SK-N-SH treated with all-trans-retinoic acid at 6 μM for 48 hours (cell line): ENCODE results near the gene SLC12A5.

ENCODE experiments used
- ATAC-seq: fragments of 200-7000 bp; cut with Tn5 transposase; 3 replicates; pipeline ENCODE4 v1.9.1; 2020; ENCODE audit warnings: mild to moderate bottlenecking, moderate library complexity
- ARNTL ChIP-seq: fragments of 450-650 bp; formaldehyde crosslinking; IDR thresholded peaks from 2 replicates; pipeline ENCODE4 v1.5.0; 2020; ENCODE audit warnings: low read depth, mild to moderate bottlenecking, moderate library complexity, borderline replicate concordance
- BACH2 ChIP-seq: fragments of 250-450 bp; sonication (Bioruptor Pico); IDR thresholded peaks from 2 replicates; pipeline ENCODE4 v1.9.0; 2021; ENCODE audit warnings: mild to moderate bottlenecking, borderline replicate concordance
- CSDC2 ChIP-seq: fragments of 250-450 bp; sonication (Bioruptor Pico); IDR thresholded peaks from 2 replicates; pipeline ENCODE4 v1.5.0; 2020; ENCODE audit warnings: mild to moderate bottlenecking, moderate library complexity
- ESRRG ChIP-seq: fragments of 250-450 bp; sonication (Bioruptor Pico); IDR thresholded peaks from 2 replicates; pipeline ENCODE4 v1.6.1; 2021; ENCODE audit warnings: mild to moderate bottlenecking
- GLIS3 ChIP-seq: fragments of 250-450 bp; sonication (Bioruptor Pico); IDR thresholded peaks from 2 replicates; pipeline ENCODE4 v1.5.0; 2020; ENCODE audit warnings: mild to moderate bottlenecking, moderate library complexity
- ISL1 ChIP-seq: fragments of 250-450 bp; sonication (Bioruptor Pico); IDR thresholded peaks from 2 replicates; pipeline ENCODE4 v2.1.2; 2022; ENCODE audit warnings: mild to moderate bottlenecking, moderate library complexity
- OSR1 ChIP-seq: fragments of 250-450 bp; sonication (Bioruptor Pico); IDR thresholded peaks from 2 replicates; pipeline ENCODE4 v1.8.0; 2022; ENCODE audit warnings: moderate library complexity, mild to moderate bottlenecking, inconsistent platforms
- PATZ1 ChIP-seq: fragments of 250-450 bp; sonication (Bioruptor Pico); IDR thresholded peaks from 2 replicates; pipeline ENCODE4 v1.8.0; 2020; ENCODE audit warnings: mild to moderate bottlenecking, moderate library complexity, borderline replicate concordance
- PPARA ChIP-seq: fragments of 250-450 bp; sonication (Bioruptor Pico); IDR thresholded peaks from 2 replicates; pipeline ENCODE4 v1.5.0; 2020; ENCODE audit warnings: mild to moderate bottlenecking, borderline replicate concordance
- RARB ChIP-seq: fragments of 250-450 bp; sonication (Bioruptor Pico); IDR thresholded peaks from 2 replicates; pipeline ENCODE4 v1.8.0; 2021; ENCODE audit warnings: mild to moderate bottlenecking, moderate library complexity
- SNAI2 ChIP-seq: fragments of 250-450 bp; sonication (Bioruptor Pico); IDR thresholded peaks from 2 replicates; pipeline ENCODE4 v1.5.0; 2020; ENCODE audit warnings: mild to moderate bottlenecking, moderate library complexity
- TCF4 ChIP-seq: fragments of 250-450 bp; sonication (Bioruptor Pico); IDR thresholded peaks from 2 replicates; pipeline ENCODE4 v1.8.0; 2021; ENCODE audit warnings: mild to moderate bottlenecking, moderate library complexity, borderline replicate concordance
- TOX ChIP-seq: fragments of 250-450 bp; sonication (Bioruptor Pico); IDR thresholded peaks from 2 replicates; pipeline ENCODE4 v1.8.0; 2021; ENCODE audit warnings: mild to moderate bottlenecking, moderate library complexity, borderline replicate concordance
- TSHZ2 ChIP-seq: fragments of 250-450 bp; sonication (Bioruptor Pico); IDR thresholded peaks from 2 replicates; pipeline ENCODE4 v1.5.0; 2020; ENCODE audit warnings: mild to moderate bottlenecking, moderate library complexity
- ZC3H10 ChIP-seq: fragments of 250-450 bp; sonication (Bioruptor Pico); IDR thresholded peaks from 2 replicates; pipeline ENCODE4 v1.5.1; 2021; ENCODE audit warnings: mild to moderate bottlenecking, moderate library complexity
- ZFP3 ChIP-seq: fragments of 250-450 bp; sonication (Bioruptor Pico); IDR thresholded peaks from 2 replicates; pipeline ENCODE4 v1.5.0; 2020; ENCODE audit warnings: mild to moderate bottlenecking, moderate library complexity
- ZFP30 ChIP-seq: fragments of 450-650 bp; formaldehyde crosslinking; IDR thresholded peaks from 2 replicates; pipeline ENCODE4 v1.5.0; 2022; ENCODE audit warnings: mild to moderate bottlenecking, moderate library complexity
- ZNF565 ChIP-seq: fragments of 450-650 bp; formaldehyde crosslinking; conservative IDR thresholded peaks from 2 replicates; pipeline ENCODE4 v1.5.0; 2020; ENCODE audit warnings: low read depth, mild to moderate bottlenecking, moderate library complexity
- ZNF70 ChIP-seq: fragments of 450-650 bp; formaldehyde crosslinking; IDR thresholded peaks from 2 replicates; pipeline ENCODE4 v1.5.0; 2020; ENCODE audit warnings: mild to moderate bottlenecking, moderate library complexity
- ZNF8 ChIP-seq: fragments of 450-650 bp; formaldehyde crosslinking; IDR thresholded peaks from 2 replicates; pipeline ENCODE4 v1.5.0; 2020; ENCODE audit warnings: mild to moderate bottlenecking, moderate library complexity
- TF ChIP-seq, protein P1 (sequence below): fragments of 250-450 bp; sonication (Bioruptor Pico); IDR thresholded peaks from 2 replicates; pipeline ENCODE4 v1.8.0; 2021; ENCODE audit warnings: low read depth, mild to moderate bottlenecking, moderate library complexity, borderline replicate concordance
- TF ChIP-seq, protein P2 (sequence below): fragments of 250-450 bp; sonication (Bioruptor Pico); IDR thresholded peaks from 2 replicates; pipeline ENCODE4 v1.5.1; 2020; ENCODE audit warnings: low read depth, mild to moderate bottlenecking, moderate library complexity
- TF ChIP-seq, protein P3 (sequence below): fragments of 250-450 bp; sonication (Bioruptor Pico); IDR thresholded peaks from 2 replicates; pipeline ENCODE4 v1.5.1; 2021; ENCODE audit warnings: mild to moderate bottlenecking, moderate library complexity

Gene SLC12A5

GRCh38 chr20:46078954-46079353 is 49.9 kb downstream of the SLC12A5 start:
- ATAC-seq = no peak
- TF ChIP-seq ZNF70 (CRISPR knock-in tag) (no peak), BACH2 (no peak), PATZ1 (CRISPR knock-in tag) (no peak), TSHZ2 (CRISPR knock-in tag) (no peak), PPARA (CRISPR knock-in tag) (no peak), CSDC2 (no peak), ARNTL (CRISPR knock-in tag) (no peak), RARB (CRISPR knock-in tag) (no peak), ZFP3 (CRISPR knock-in tag) (no peak), ZNF8 (CRISPR knock-in tag) (no peak), ZC3H10 (CRISPR knock-in tag) (no peak), ZNF565 (CRISPR knock-in tag) (no peak)
- TF ChIP-seq, protein P1, sequence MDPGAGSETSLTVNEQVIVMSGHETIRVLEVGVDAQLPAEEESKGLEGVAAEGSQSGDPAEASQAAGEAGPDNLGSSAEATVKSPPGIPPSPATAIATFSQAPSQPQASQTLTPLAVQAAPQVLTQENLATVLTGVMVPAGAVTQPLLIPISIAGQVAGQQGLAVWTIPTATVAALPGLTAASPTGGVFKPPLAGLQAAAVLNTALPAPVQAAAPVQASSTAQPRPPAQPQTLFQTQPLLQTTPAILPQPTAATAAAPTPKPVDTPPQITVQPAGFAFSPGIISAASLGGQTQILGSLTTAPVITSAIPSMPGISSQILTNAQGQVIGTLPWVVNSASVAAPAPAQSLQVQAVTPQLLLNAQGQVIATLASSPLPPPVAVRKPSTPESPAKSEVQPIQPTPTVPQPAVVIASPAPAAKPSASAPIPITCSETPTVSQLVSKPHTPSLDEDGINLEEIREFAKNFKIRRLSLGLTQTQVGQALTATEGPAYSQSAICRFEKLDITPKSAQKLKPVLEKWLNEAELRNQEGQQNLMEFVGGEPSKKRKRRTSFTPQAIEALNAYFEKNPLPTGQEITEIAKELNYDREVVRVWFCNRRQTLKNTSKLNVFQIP (CRISPR knock-in tag) = no peak
- TF ChIP-seq, protein P2, sequence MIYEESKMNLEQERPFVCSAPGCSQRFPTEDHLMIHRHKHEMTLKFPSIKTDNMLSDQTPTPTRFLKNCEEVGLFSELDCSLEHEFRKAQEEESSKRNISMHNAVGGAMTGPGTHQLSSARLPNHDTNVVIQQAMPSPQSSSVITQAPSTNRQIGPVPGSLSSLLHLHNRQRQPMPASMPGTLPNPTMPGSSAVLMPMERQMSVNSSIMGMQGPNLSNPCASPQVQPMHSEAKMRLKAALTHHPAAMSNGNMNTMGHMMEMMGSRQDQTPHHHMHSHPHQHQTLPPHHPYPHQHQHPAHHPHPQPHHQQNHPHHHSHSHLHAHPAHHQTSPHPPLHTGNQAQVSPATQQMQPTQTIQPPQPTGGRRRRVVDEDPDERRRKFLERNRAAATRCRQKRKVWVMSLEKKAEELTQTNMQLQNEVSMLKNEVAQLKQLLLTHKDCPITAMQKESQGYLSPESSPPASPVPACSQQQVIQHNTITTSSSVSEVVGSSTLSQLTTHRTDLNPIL (CRISPR knock-in tag) = no peak

- TF ChIP-seq TCF4 (CRISPR knock-in tag) = no peak
- TF ChIP-seq ISL1 (CRISPR knock-in tag) = no peak
- no peak for TF ChIP-seq ZFP3 (CRISPR knock-in tag)
- TF ChIP-seq TOX (CRISPR knock-in tag) = no peak
- no peak for TF ChIP-seq OSR1
- TF ChIP-seq PPARA (CRISPR knock-in tag) = no peak
- TF ChIP-seq BACH2 = no peak
- TF ChIP-seq ARNTL (CRISPR knock-in tag) = no peak
- TF ChIP-seq ESRRG = no peak
- TF ChIP-seq ZNF70 (CRISPR knock-in tag) = no peak
- TF ChIP-seq ZNF565 (CRISPR knock-in tag) = no peak
- TF ChIP-seq SNAI2 (CRISPR knock-in tag) = no peak
- TF ChIP-seq GLIS3 (CRISPR knock-in tag) = no peak
- TF ChIP-seq PATZ1 (CRISPR knock-in tag) = no peak
- no peak for TF ChIP-seq ZFP30 (CRISPR knock-in tag)
- TF ChIP-seq, protein P3, sequence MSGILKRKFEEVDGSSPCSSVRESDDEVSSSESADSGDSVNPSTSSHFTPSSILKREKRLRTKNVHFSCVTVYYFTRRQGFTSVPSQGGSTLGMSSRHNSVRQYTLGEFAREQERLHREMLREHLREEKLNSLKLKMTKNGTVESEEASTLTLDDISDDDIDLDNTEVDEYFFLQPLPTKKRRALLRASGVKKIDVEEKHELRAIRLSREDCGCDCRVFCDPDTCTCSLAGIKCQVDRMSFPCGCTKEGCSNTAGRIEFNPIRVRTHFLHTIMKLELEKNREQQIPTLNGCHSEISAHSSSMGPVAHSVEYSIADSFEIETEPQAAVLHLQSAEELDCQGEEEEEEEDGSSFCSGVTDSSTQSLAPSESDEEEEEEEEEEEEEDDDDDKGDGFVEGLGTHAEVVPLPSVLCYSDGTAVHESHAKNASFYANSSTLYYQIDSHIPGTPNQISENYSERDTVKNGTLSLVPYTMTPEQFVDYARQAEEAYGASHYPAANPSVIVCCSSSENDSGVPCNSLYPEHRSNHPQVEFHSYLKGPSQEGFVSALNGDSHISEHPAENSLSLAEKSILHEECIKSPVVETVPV (CRISPR knock-in tag) = no peak
- no peak for ATAC-seq
Measured at GRCh38 chr20:46081074-46081473, 52.1 kb downstream of the SLC12A5 start.
